Ovary (tissue), 9 donors: ENCODE results near the gene CCDC32. TPM values are rescaled to one million over a fixed set of nuclear protein-coding genes. Genes with fewer than 3 reads are reported as not detected.
A peak's percentile ranks its signal among the peaks of the same experiment; 100 is the strongest.
"Not testable (repeated sequence)": the region's sequence is repeated elsewhere in the genome, so short reads cannot be mapped to it uniquely, and the experiment has no call there.

Experiments
- DNase-seq, 5 donors: peaks; one replicate each; pipeline ENCODE4 v3.0.0-alpha.2; 2019 to 2020
- H3K27ac ChIP-seq, 2 donors: fragments of 200-600 bp; one replicate each; pipeline versions ENCODE4 v1.5.1 to v1.8.0; 2019 to 2022
- H3K27me3 ChIP-seq: fragments of 200-600 bp; one replicate; pipeline ENCODE4 v1.8.0; 2022
- H3K36me3 ChIP-seq: fragments of 200-600 bp; sonication (generic); one replicate; pipeline ENCODE4 v1.5.1; 2019
- H3K4me1 ChIP-seq: one replicate; pipeline ENCODE4 v1.8.1; 2013; ENCODE audit warnings: mild to moderate bottlenecking, moderate library complexity; ENCODE audit not compliant: insufficient read depth
- H3K4me3 ChIP-seq: fragments of 200-600 bp; sonication (generic); one replicate; pipeline ENCODE4 v1.5.1; 2017
- H3K9me3 ChIP-seq, 2 donors: fragments of 200-600 bp in 1 of 2; sonication (generic) in 1 of 2; one replicate each; pipeline versions ENCODE4 v1.5.1 to v1.8.1; 2013 to 2019; ENCODE audit warnings: mild to moderate bottlenecking in 1 of 2, moderate library complexity in 1 of 2
- CTCF ChIP-seq, 3 donors: fragments of 450-650 bp in 2 of 3; fragments of 200-600 bp in 1 of 3; IDR thresholded peaks; one replicate each; pipeline versions ENCODE4 v1.5.1 to v1.8.0; 2016 to 2022; ENCODE audit warnings: antibody characterized with exemption in 3 of 3, mild to moderate bottlenecking in 1 of 3
- EP300 ChIP-seq: sonication (generic); formaldehyde crosslinking; IDR thresholded peaks from one replicate; pipeline ENCODE4 v1.6.1; 2017; ENCODE audit warnings: antibody characterized with exemption
- POLR2A ChIP-seq: fragments of 450-650 bp; IDR thresholded peaks from one replicate; pipeline ENCODE4 v1.6.1; 2017; ENCODE audit warnings: antibody characterized with exemption, mild to moderate bottlenecking, moderate library complexity
- WGBS, 3 donors: extraction: QIAGEN DNeasy Blood & Tissue Kit in 1 of 3; methylation state at CpG; one replicate each; pipeline versions ENCODE4 v1.1.5 to v1.1.7; 2013 to 2017; 5-methylcytosine and 5-hydroxymethylcytosine counted together
- intact Hi-C, 4 donors: fragments of 100-400 bp; cut with DNase I; formaldehyde crosslinking; loops; one replicate each; pipeline versions ENCODE4 v1.11.0 to v1.15.1; 2022 to 2023
- polyA plus RNA-seq, 2 donors: library from polyadenylated mRNA; stranded (reverse); fragments of 200-250 nt in 1 of 2; fragments of 350-450 nt in 1 of 2; fragmentation: Illumina TruSeq in 1 of 2; extraction: RNeasy Lipid Tissue Mini Kit (QIAGEN cat#74804) in 1 of 2; gene quantifications; one replicate each; pipeline ENCODE4 v1.2.3, GENCODE V29; 2013 to 2014
- total RNA-seq, 7 donors: library from RNA; depleted of rRNA in 2 of 7; stranded (reverse); fragments of >200 nt in 2 of 7; fragmentation: NEBNext Ultra II Directional in 3 of 7; extraction: Animal tissue kit (Norgen Biotek cat#: 25700) in 3 of 7; gene quantifications; one replicate each; pipeline versions ENCODE4 v1.1.0 to v1.2.4, GENCODE V29; 2016 to 2023
- donor health status: DM: no; HTN: no; CAD: no; lungs with moderate emphysema.
- donor health status: DM: no; HTN: no; CAD: no.
- donor health status: Bipolar disorder and iron deficiency.
- donor health status: DM: yes; HTN: yes; CAD: no.
- donor health status: DM: no; HTN: no; CAD: no.
- donor health status: DM: yes; HTN: yes; CAD: no.

CCDC32 gene
- total and polyA plus RNA-seq, 9 donors, result 21.0 to 57.6 (median 31.0) TPM

DNA sequence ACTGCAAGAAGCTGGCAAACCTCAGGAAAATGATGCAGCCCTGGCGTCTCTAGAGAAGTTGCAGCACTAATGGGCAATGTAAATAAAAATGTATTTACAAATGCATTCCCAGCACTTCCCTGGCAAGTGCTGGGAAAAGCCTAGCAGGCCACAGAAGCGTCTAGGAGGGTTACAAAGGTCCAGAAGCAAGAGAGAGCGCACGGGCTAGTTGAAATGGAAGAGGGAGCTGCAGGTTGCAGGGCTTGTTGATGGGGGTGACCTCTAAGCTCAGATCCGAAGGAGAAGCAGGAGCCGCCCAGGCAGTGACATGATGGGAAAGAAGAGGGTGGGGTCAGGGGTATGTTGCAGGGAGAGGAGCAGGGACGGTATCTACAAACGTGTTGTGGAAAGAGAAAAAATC is 26.5 kb upstream of the CCDC32 start:
- WGBS, 3 donors, result 60 to 69% (median 63%) methylated on average over 8 of the region's 8 CpGs
- Histone ChIP-seq H3K9me3 (no peaks in the 10 kb centered on the region), H3K4me1 (no peaks in the 10 kb centered on the region), H3K27ac (no peak overlapping the region), H3K36me3 (no peaks in the 10 kb centered on the region), H3K27me3 (no peaks in the 10 kb centered on the region), H3K4me3 (no peak overlapping the region)
- no peak for TF ChIP-seq EP300
- no peak for TF ChIP-seq CTCF (IDR thresholded peaks at IDR 0.05)
- no peak for TF ChIP-seq POLR2A
- DNase-seq, result no peak
- intact Hi-C loops, result loop anchor here in 1 of 4 donors (10.0 kb wide), 1 partner anchor 303 kb away; the partner anchor contains the start of gene VPS18

GRCh38 chr15:40590667-40591050 is 25.8 kb upstream of the CCDC32 start:
- Histone ChIP-seq H3K4me1 (no peaks in the 10 kb centered on the region), H3K36me3 (no peaks in the 10 kb centered on the region), H3K9me3 (no peaks in the 10 kb centered on the region), H3K27me3 (no peaks in the 10 kb centered on the region), H3K27ac (no peak overlapping the region), H3K4me3 (no peak overlapping the region)
- intact Hi-C loops, result loop anchor here in 1 of 4 donors (10.0 kb wide), 1 partner anchor 304 kb away; the partner anchor contains the start of gene VPS18
- DNase-seq, result no peak
- TF ChIP-seq EP300, result no peak
- WGBS, 3 donors, result 13 to 31% (median 14%) methylated on average over 12 of the region's 12 CpGs

DNA sequence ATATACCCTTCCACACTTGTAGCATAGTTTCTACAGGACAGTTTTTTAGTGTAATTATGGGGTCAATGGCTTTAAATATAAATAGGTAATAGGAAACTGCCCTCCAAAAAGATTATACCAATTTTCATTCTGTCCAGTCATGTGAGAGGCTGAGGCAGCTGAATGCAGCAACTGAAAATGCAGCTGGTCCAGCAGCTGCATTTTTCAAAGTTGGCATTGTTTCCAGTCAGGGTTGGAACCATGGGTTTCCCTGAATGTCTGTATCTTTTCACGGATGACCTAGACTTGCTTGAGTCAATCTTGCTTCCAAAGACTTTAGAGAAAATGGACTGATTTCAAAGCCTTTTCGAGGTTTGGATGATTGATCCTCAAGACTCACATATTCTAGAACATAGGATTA is 19.3 kb upstream of the CCDC32 start:
- DNase-seq, result no peak
- Histone ChIP-seq H3K36me3 (no peaks in the 10 kb centered on the region), H3K27ac (no peak overlapping the region), H3K4me1 (no peaks in the 10 kb centered on the region), H3K27me3 (no peaks in the 10 kb centered on the region), H3K9me3 (no peaks in the 10 kb centered on the region), H3K4me3 (no peak overlapping the region)
- intact Hi-C loops, result loop anchor here in 2 of 4 donors (10.0 kb wide), 1 partner anchor 311 kb away; the partner anchor contains the start of gene VPS18 (in 2 of the 2)
- WGBS, 3 donors, result 42% methylated on average over 2 of the region's 2 CpGs
- TF ChIP-seq POLR2A, result no peak
- TF ChIP-seq CTCF (IDR thresholded peaks at IDR 0.05), result no peak
- no peak for TF ChIP-seq EP300

GRCh38 chr15:40582726-40583246 is 17.9 kb upstream of the CCDC32 start:
- Histone ChIP-seq H3K36me3 (no peaks in the 10 kb centered on the region), H3K27ac (no peak overlapping the region), H3K4me1 (no peaks in the 10 kb centered on the region), H3K27me3 (no peaks in the 10 kb centered on the region), H3K9me3 (no peaks in the 10 kb centered on the region), H3K4me3 (peak overlapping the region; percentile 1)
- 39 to 59% (median 51%) methylated on average over 8 of the region's 8 CpGs for WGBS, 3 donors
- intact Hi-C loops, result loop anchor here in 2 of 4 donors (10.0 kb wide), 1 partner anchor 312 kb away; the partner anchor contains the start of gene VPS18 (in 2 of the 2)
- DNase-seq, result no peak
- TF ChIP-seq POLR2A (no peak), CTCF (IDR thresholded peaks at IDR 0.05) (no peak), EP300 (no peak)

DNA sequence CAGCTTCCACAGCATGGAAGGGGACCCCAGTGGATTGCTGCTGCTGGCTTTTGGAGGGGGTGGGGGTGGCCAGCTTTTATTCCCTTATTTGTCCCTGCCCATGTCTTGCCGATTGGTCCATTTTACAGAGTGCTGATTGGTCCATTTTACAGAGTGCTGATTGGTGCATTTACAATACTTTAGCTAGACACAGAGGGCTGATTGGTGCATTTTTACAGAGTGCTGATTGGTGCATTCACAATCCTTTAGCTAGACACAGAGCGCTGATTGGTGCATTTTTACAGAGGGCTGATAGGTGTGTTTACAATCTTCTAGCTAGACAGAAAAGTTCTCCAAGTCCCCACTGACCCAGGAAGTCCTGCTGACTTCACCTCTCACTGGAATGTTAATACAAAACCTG is 17.0 kb upstream of the CCDC32 start:
- not testable (repeated sequence) for H3K36me3 ChIP-seq, H3K9me3 ChIP-seq, H3K27ac ChIP-seq, H3K4me1 ChIP-seq, DNase-seq, H3K4me3 ChIP-seq, H3K27me3 ChIP-seq
- intact Hi-C loops, result loop anchor here in 2 of 4 donors (10.0 kb wide), 1 partner anchor 313 kb away; the partner anchor contains the start of gene VPS18 (in 2 of the 2)
- WGBS, 3 donors, result 52 to 78% (median 68%) methylated on average over 2 of the region's 2 CpGs
